Calu3 (cell line): Measurements from ENCODE around the gene ADPRHL1. TPM values are rescaled to one million over a fixed set of nuclear protein-coding genes. Genes with fewer than 3 reads are reported as not detected.
A peak's percentile ranks its signal among the peaks of the same experiment; 100 is the strongest.

Experiments used
- BruUV-seq: library from RNA; stranded (reverse); fragments of 400-500 nt; replicated peaks from 2 replicates; lab custom pipeline; 2021; lab: Mats Ljungman, UMichigan
- CTCF ChIA-PET: fragments of 300-600 bp; sonication (Branson Sonifier 250); formaldehyde crosslinking; loops from one replicate; lab custom pipeline; 2022; ENCODE audit warnings: antibody characterized with exemption; lab: Charles Lee
- DNase-seq: peaks from one replicate; pipeline ENCODE4 v3.0.0; 2022
- H3K27ac Mint-ChIP-seq: one replicate; pipeline ENCODE4 v1.8.0; 2022; ENCODE audit warnings: mixed read lengths; ENCODE audit not compliant: unreplicated experiment
- H3K27me3 Mint-ChIP-seq: one replicate; pipeline ENCODE4 v1.8.0; 2022; ENCODE audit warnings: mixed read lengths; ENCODE audit not compliant: unreplicated experiment
- H3K36me3 Mint-ChIP-seq: one replicate; pipeline ENCODE4 v1.8.0; 2022; ENCODE audit warnings: mild to moderate bottlenecking, moderate library complexity, mixed read lengths; ENCODE audit not compliant: insufficient read depth, unreplicated experiment
- H3K4me1 Mint-ChIP-seq: one replicate; pipeline ENCODE4 v1.8.0; 2022; ENCODE audit warnings: mild to moderate bottlenecking, low read depth, mixed read lengths; ENCODE audit not compliant: unreplicated experiment
- H3K4me3 Mint-ChIP-seq: one replicate; pipeline ENCODE4 v1.8.0; 2022; ENCODE audit warnings: mild to moderate bottlenecking, low read depth, moderate library complexity, mixed read lengths; ENCODE audit not compliant: unreplicated experiment
- H3K9me3 Mint-ChIP-seq: one replicate; pipeline ENCODE4 v1.8.0; 2022; ENCODE audit warnings: low read depth, mixed read lengths; ENCODE audit not compliant: unreplicated experiment
- CTCF ChIP-seq: fragments of 200-600 bp; IDR thresholded peaks from one replicate; pipeline ENCODE4 v1.8.0; 2022; ENCODE audit warnings: antibody characterized with exemption; ENCODE audit not compliant: unreplicated experiment
- intact Hi-C: fragments of 100-400 bp; cut with micrococcal nuclease; formaldehyde crosslinking; loops from one replicate; pipeline ENCODE4 v1.10.0; 2022; ENCODE audit not compliant: unreplicated experiment
- total RNA-seq: library from RNA; stranded (reverse); gene quantifications from 2 replicates; pipeline ENCODE4 v1.2.3, GENCODE V29; 2022

ADPRHL1 gene
- total RNA-seq, 1 experiment from 2014 or later = 2.0 TPM

- no peaks in the 10 kb centered on the region for H3K4me1 Mint-ChIP-seq
- no peaks in the 10 kb centered on the region for H3K27me3 Mint-ChIP-seq
- intact Hi-C loops = no loop called here
- no peaks in the 10 kb centered on the region for H3K9me3 Mint-ChIP-seq
- no peak overlapping the region for H3K4me3 Mint-ChIP-seq
- CTCF ChIA-PET = no interaction called here
- TF ChIP-seq CTCF = no peak
- no TSS peak for BruUV-seq
- DNase-seq = no peak
- no peak overlapping the region for H3K27ac Mint-ChIP-seq
- no peaks in the 10 kb centered on the region for H3K36me3 Mint-ChIP-seq
These were observed 55.5 kb downstream of the ADPRHL1 start for GRCh38 chr13:113397608-113398425.

- no peak overlapping the region for H3K27ac Mint-ChIP-seq
- BruUV-seq = no TSS peak
- H3K36me3 Mint-ChIP-seq = no peaks in the 10 kb centered on the region
- no peak for DNase-seq
- CTCF ChIA-PET = no interaction called here
- H3K4me1 Mint-ChIP-seq = no peaks in the 10 kb centered on the region
- H3K4me3 Mint-ChIP-seq = no peak overlapping the region
- H3K27me3 Mint-ChIP-seq = no peaks in the 10 kb centered on the region
- intact Hi-C loops = no loop called here
- H3K9me3 Mint-ChIP-seq = no peaks in the 10 kb centered on the region
- no peak for TF ChIP-seq CTCF
These were observed 59.0 kb downstream of the ADPRHL1 start for GRCh38 chr13:113394339-113394640.

DNA sequence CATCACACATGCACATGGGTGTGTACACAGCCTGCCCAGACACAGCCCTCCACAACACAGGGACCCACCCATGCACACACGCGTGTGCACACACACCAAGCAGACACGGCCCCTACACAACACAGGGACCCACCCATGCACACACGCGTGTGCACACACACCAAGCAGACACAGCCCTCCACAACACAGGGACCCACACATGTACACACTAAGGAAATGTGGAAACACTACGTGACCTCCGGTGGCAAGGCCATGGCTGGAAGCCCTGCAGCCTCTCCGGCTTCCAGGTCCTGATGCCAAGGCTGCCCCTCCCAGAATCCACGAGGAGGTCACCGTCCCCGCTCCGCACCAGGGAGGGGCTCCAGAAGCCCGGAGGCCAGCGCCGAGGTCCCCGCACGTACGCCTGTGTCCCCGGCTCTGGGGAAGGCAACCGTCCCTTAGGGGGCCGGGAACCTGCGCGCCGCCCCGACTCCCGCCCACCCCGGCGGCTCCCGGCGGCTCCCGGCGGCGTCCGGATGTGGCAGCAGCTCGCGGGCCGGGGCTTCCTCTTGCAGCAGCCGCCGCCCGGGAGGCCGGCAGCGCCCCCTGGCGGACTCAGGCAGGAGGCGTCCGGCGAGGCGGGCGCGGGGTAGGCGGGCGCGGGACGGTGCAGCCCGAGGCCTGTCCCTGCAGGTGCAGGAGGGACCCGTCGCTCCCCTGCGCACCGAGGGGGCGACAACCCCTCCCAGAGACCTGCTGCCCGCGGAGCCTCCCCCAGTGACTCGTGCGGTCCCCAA is 59.5 kb downstream of the ADPRHL1 start:
- peak; percentile 45 for TF ChIP-seq CTCF
- CTCF ChIA-PET = no interaction called here
- peak; percentile 67 for DNase-seq
- Mint-ChIP-seq H3K9me3 (no peaks in the 10 kb centered on the region), H3K4me3 (peak overlapping the region; percentile 61), H3K4me1 (no peaks in the 10 kb centered on the region), H3K27ac (no peak overlapping the region), H3K27me3 (no peaks in the 10 kb centered on the region), H3K36me3 (no peaks in the 10 kb centered on the region)
- BruUV-seq = no TSS peak
- intact Hi-C loops = no loop called here

DNA sequence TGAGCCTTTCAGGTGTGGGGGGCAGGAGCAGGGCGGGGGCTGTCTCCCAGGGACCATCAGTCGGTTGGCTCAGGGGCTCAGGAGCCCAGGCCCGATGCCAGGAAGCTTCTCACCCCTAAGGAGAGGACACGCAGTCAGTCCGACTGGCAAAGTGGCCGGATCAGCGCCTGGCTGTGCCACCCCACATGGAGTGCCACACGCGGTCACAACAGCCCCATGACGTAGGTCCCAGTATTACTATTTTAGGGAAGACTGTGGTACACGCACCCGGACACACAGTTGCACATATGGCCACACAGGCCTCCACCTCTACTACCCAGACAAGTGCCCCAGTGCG is 60.1 kb downstream of the ADPRHL1 start:
- DNase-seq = no peak
- Mint-ChIP-seq H3K27me3 (no peaks in the 10 kb centered on the region), H3K9me3 (no peaks in the 10 kb centered on the region), H3K4me1 (no peaks in the 10 kb centered on the region), H3K4me3 (peak overlapping the region; percentile 61), H3K27ac (no peak overlapping the region), H3K36me3 (no peaks in the 10 kb centered on the region)
- intact Hi-C loops = no loop called here
- CTCF ChIA-PET = no interaction called here
- BruUV-seq = no TSS peak
- TF ChIP-seq CTCF = no peak
